Gastrocnemius medialis (tissue), 4 donors: Measurements from ENCODE around the gene WWP2. TPM values are rescaled to one million over a fixed set of nuclear protein-coding genes. Genes with fewer than 3 reads are reported as not detected.

Source experiments
- ATAC-seq, 2 donors: fragments of 150-250 bp; one replicate each; pipeline ENCODE4 v1.9.1; 2016
- DNase-seq, 2 donors: peaks; one replicate each; pipeline ENCODE4 v3.0.0-alpha.2; 2019
- H3K27ac ChIP-seq, 4 donors: fragments of 200-600 bp; sonication (generic); 1 replicate in 1 of 4; 2 replicates in 3 of 4; pipeline ENCODE4 v1.5.1; 2016 to 2018; ENCODE audit warnings: mild to moderate bottlenecking in 2 of 4, moderate library complexity in 1 of 4
- H3K27me3 ChIP-seq, 3 donors: fragments of 200-600 bp; sonication (generic) in 2 of 3; 1 replicate in 1 of 3; 2 replicates in 2 of 3; pipeline versions ENCODE4 v1.5.1 to v1.6.0; 2016 to 2019; ENCODE audit warnings: mild to moderate bottlenecking in 1 of 3, moderate library complexity in 1 of 3
- H3K36me3 ChIP-seq, 2 donors: fragments of 200-600 bp; sonication (generic) in 1 of 2; one replicate each; pipeline ENCODE4 v1.5.1; 2017 to 2018
- H3K4me1 ChIP-seq, 2 donors: fragments of 200-600 bp; sonication (generic) in 1 of 2; one replicate each; pipeline ENCODE4 v1.5.1; 2016 to 2017; ENCODE audit warnings: mild to moderate bottlenecking in 2 of 2
- H3K4me3 ChIP-seq, 4 donors: fragments of 200-600 bp; sonication (generic) in 3 of 4; 1 replicate in 1 of 4; 2 replicates in 3 of 4; pipeline ENCODE4 v1.5.1; 2016 to 2019; ENCODE audit warnings: mild to moderate bottlenecking in 2 of 4
- H3K9me3 ChIP-seq, 3 donors: fragments of 200-600 bp; sonication (generic) in 2 of 3; 1 replicate in 1 of 3; 2 replicates in 2 of 3; pipeline ENCODE4 v1.5.1; 2016 to 2019
- CTCF ChIP-seq, 5 experiments: fragments of 450-650 bp in 3 of 5; fragments of 200-600 bp in 2 of 5; sonication (generic) in 2 of 5; IDR thresholded peaks in 4 of 5; conservative IDR thresholded peaks in 1 of 5; 1 replicate in 4 of 5; 2 replicates in 1 of 5; pipeline ENCODE4 v1.5.1; 2016 to 2019; ENCODE audit warnings: antibody characterized with exemption in 5 of 5, mild to moderate bottlenecking in 3 of 5, moderate library complexity in 3 of 5
- POLR2A ChIP-seq, 2 donors: fragments of 450-650 bp; IDR thresholded peaks; one replicate each; pipeline ENCODE4 v1.6.1; 2017; ENCODE audit warnings: antibody characterized with exemption in 2 of 2, mild to moderate bottlenecking in 2 of 2, moderate library complexity in 2 of 2
- in situ Hi-C, 4 donors: fragments of 200-750 bp; cut with MboI; loops; one replicate each; pipeline versions ENCODE4 v1.15.0 to v1.8.0; 2017; ENCODE audit warnings: low sequenced_read_pairs in 4 of 4
- intact Hi-C: fragments of 100-400 bp; cut with DNase I; formaldehyde crosslinking; loops from one replicate; pipeline ENCODE4 v1.15.1; 2023; ENCODE audit warnings: low total_unique reads
- total RNA-seq, 4 donors: library from RNA; depleted of rRNA; stranded (reverse); fragments of >200 nt; gene quantifications; one replicate each; pipeline versions ENCODE4 v1.1.0 to v1.2.3, GENCODE V29; 2016

The WWP2 gene
- total RNA-seq, 4 donors from 2014 or later: 29.4 to 35.6 (median 31.8) TPM

DNA sequence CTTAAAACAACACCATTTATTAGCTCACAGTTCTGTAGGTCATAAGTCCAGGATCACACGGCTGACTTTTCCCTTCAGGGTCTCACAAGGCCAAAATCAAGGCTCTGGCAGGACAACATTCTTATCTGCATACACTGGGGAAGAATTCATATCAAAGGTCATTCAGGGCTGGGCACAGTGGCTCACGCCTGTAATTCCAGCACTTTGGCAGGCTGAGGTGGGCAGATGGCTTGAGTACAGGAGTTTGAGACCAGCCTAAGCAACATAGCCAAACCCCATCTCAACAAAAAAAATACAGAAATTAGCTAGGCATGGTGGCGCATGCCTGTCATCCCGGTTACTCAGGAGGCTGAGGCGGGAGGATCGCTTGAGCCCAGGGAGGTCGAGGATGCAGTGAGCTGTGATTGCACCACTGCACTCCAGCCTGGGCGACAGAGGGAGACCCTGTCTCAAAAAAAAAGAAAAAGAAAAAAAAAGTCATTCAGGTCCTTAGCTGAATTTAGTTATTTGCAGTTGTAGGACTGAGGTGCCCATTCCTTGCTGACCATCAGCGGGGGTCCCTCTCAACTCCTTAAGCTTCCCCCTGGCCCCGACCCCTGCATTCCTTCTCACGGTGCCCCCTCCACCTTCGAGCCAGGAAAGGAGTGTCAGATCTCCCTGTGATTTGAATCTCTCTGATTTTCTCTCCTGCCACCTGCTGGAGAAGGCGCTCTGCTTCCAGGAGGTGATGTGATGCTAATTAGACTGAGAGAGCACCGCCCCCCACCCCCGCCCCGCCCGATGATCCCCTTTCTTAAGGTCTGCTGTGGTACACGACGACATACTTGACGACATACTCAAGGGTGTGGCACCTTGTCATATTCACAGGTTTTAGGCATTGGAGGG, 97.2 kb downstream of the WWP2 start:
- ATAC-seq: peak in 1 of 2 donors; percentile 20
- H3K27me3 ChIP-seq: no peaks in the 10 kb centered on the region
- H3K4me1 ChIP-seq: peaks cover 22 to 32% of the 10 kb centered on the region in 2 donors
- peak in 1 of 2 donors; percentile 23 for DNase-seq
- no peak overlapping the region for H3K4me3 ChIP-seq
- H3K27ac ChIP-seq: peak overlapping the region; percentile 80 to 84 (median 82)
- intact Hi-C loops (loop anchor here (1.0 kb wide), 1 partner anchor 63 kb away; no protein-coding TSS in a partner anchor), in situ Hi-C loops (loop anchor here in 1 of 4 donors (10.0 kb wide), 1 partner anchor 65 kb away; no protein-coding TSS in a partner anchor)
- TF ChIP-seq CTCF (IDR thresholded peaks at IDR 0.05 in 4 of 5, conservative IDR thresholded peaks at IDR 0.05 in 1 of 5) (peak in 4 of 5 experiments; percentile 20 to 57 (median 41)), POLR2A (IDR thresholded peaks at IDR 0.05) (no peak)
- H3K36me3 ChIP-seq: no peaks in the 10 kb centered on the region
- H3K9me3 ChIP-seq: no peaks in the 10 kb centered on the region

DNA sequence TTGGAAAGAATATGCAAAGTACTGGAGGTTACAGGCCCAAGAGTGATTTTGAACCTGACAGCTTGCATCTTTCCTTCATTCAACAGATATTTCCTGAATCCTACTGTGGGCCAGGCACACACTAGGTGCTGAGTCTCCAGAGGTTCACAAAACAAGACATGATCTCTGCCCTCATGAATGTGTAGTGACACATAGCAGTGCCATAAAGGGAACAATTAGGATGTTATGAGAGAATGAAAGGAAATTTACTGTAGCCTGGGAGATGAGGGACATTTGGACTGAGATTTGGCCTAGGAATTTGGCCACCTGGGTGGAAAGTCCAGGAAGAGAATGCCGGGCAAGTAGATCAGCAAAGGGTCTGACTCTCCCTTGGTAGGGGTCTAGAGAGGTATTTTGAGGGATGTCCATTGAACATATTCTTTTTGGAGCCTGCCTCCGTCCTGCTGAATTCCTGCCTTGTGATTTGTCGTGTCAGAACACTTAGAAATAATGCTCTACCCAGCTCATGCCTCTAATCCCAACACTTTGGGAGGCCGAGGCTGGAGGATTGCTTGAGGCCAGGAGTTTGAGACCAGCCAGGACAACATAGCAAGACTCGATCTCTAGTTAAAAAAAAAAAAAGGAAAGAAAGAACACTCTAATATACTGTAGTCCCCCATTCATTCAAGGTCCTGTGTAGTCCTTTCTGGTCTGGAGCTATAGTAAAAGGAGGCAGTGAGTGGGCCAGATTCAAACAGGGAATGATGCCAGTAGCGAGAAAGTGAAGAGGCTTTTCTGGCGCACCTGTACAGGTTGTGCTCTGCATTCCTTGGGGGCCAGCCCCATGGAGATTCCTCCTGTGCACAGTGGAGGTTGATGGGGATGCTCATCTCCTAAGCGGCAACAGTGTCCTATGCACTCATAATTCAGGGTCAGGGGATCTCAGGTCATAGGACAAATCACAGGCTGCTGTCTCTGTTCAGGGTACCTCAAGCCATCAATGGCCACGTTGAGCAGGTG, 98.4 kb downstream of the WWP2 start:
- Histone ChIP-seq H3K4me1 (peaks cover 22 to 25% of the 10 kb centered on the region in 2 donors), H3K27ac (peak overlapping the region; percentile 80 to 84 (median 82)), H3K4me3 (no peak overlapping the region), H3K27me3 (no peaks in the 10 kb centered on the region), H3K9me3 (no peaks in the 10 kb centered on the region), H3K36me3 (no peaks in the 10 kb centered on the region)
- no peak for TF ChIP-seq POLR2A (IDR thresholded peaks at IDR 0.05)
- TF ChIP-seq CTCF (IDR thresholded peaks at IDR 0.05 in 4 of 5, conservative IDR thresholded peaks at IDR 0.05 in 1 of 5): no peak
- in situ Hi-C loops (no loop called here), intact Hi-C loops (loop anchor here (10.0 kb wide), 1 partner anchor 64 kb away; no protein-coding TSS in a partner anchor)
- DNase-seq: no peak
- no peak for ATAC-seq

GRCh38 chr16:69861292-69862030, 99.3 kb downstream of the WWP2 start:
- intact Hi-C loops: loop anchor here (10.0 kb wide), 1 partner anchor 63 kb away; no protein-coding TSS in a partner anchor
- no peaks in the 10 kb centered on the region for H3K9me3 ChIP-seq
- peak; percentile 96 to 98 for ATAC-seq
- no peaks in the 10 kb centered on the region for H3K27me3 ChIP-seq
- in situ Hi-C loops: no loop called here
- H3K4me1 ChIP-seq: peaks cover 22 to 24% of the 10 kb centered on the region in 2 donors
- peak overlapping the region; percentile 80 to 84 (median 82) for H3K27ac ChIP-seq
- peak; percentile 61 to 73 for DNase-seq
- TF ChIP-seq POLR2A (IDR thresholded peaks at IDR 0.05) (peak in 1 of 2 donors; percentile 36), CTCF (IDR thresholded peaks at IDR 0.05 in 4 of 5, conservative IDR thresholded peaks at IDR 0.05 in 1 of 5) (no peak)
- peak overlapping the region; percentile 26 to 39 (median 38) for H3K4me3 ChIP-seq
- no peaks in the 10 kb centered on the region for H3K36me3 ChIP-seq
